Ovary (tissue), 9 donors: ENCODE data around the gene FRMD4A. TPM values are rescaled to one million over a fixed set of nuclear protein-coding genes. Genes with fewer than 3 reads are reported as not detected.

ENCODE experiments used
- DNase-seq, 5 donors: peaks; one replicate each; pipeline ENCODE4 v3.0.0-alpha.2; 2019 to 2020
- H3K27ac ChIP-seq, 2 donors: fragments of 200-600 bp; one replicate each; pipeline versions ENCODE4 v1.5.1 to v1.8.0; 2019 to 2022
- H3K27me3 ChIP-seq: fragments of 200-600 bp; one replicate; pipeline ENCODE4 v1.8.0; 2022
- H3K36me3 ChIP-seq: fragments of 200-600 bp; sonication (generic); one replicate; pipeline ENCODE4 v1.5.1; 2019
- H3K4me1 ChIP-seq: one replicate; pipeline ENCODE4 v1.8.1; 2013; ENCODE audit warnings: mild to moderate bottlenecking, moderate library complexity; ENCODE audit not compliant: insufficient read depth
- H3K4me3 ChIP-seq: fragments of 200-600 bp; sonication (generic); one replicate; pipeline ENCODE4 v1.5.1; 2017
- H3K9me3 ChIP-seq, 2 donors: fragments of 200-600 bp in 1 of 2; sonication (generic) in 1 of 2; one replicate each; pipeline versions ENCODE4 v1.5.1 to v1.8.1; 2013 to 2019; ENCODE audit warnings: mild to moderate bottlenecking in 1 of 2, moderate library complexity in 1 of 2
- EP300 ChIP-seq: sonication (generic); formaldehyde crosslinking; IDR thresholded peaks from one replicate; pipeline ENCODE4 v1.6.1; 2017; ENCODE audit warnings: antibody characterized with exemption
- POLR2A ChIP-seq: fragments of 450-650 bp; IDR thresholded peaks from one replicate; pipeline ENCODE4 v1.6.1; 2017; ENCODE audit warnings: antibody characterized with exemption, mild to moderate bottlenecking, moderate library complexity
- WGBS, 3 donors: extraction: QIAGEN DNeasy Blood & Tissue Kit in 1 of 3; methylation state at CpG; one replicate each; pipeline versions ENCODE4 v1.1.5 to v1.1.7; 2013 to 2017; 5-methylcytosine and 5-hydroxymethylcytosine counted together
- intact Hi-C, 4 donors: fragments of 100-400 bp; cut with DNase I; formaldehyde crosslinking; loops; one replicate each; pipeline versions ENCODE4 v1.11.0 to v1.15.1; 2022 to 2023
- polyA plus RNA-seq, 2 donors: library from polyadenylated mRNA; stranded (reverse); fragments of 200-250 nt in 1 of 2; fragments of 350-450 nt in 1 of 2; fragmentation: Illumina TruSeq in 1 of 2; extraction: RNeasy Lipid Tissue Mini Kit (QIAGEN cat#74804) in 1 of 2; gene quantifications; one replicate each; pipeline ENCODE4 v1.2.3, GENCODE V29; 2013 to 2014
- total RNA-seq, 7 donors: library from RNA; depleted of rRNA in 2 of 7; stranded (reverse); fragments of >200 nt in 2 of 7; fragmentation: NEBNext Ultra II Directional in 3 of 7; extraction: Animal tissue kit (Norgen Biotek cat#: 25700) in 3 of 7; gene quantifications; one replicate each; pipeline versions ENCODE4 v1.1.0 to v1.2.4, GENCODE V29; 2016 to 2023
- TF ChIP-seq, protein P1 (sequence below), 3 donors: fragments of 450-650 bp in 2 of 3; fragments of 200-600 bp in 1 of 3; IDR thresholded peaks; one replicate each; pipeline versions ENCODE4 v1.5.1 to v1.8.0; 2016 to 2022; ENCODE audit warnings: antibody characterized with exemption in 3 of 3, mild to moderate bottlenecking in 1 of 3
- donor health status: DM: no; HTN: no; CAD: no; lungs with moderate emphysema.
- donor health status: DM: no; HTN: no; CAD: no.
- donor health status: Bipolar disorder and iron deficiency.
- donor health status: DM: yes; HTN: yes; CAD: no.
- donor health status: DM: no; HTN: no; CAD: no.
- donor health status: DM: yes; HTN: yes; CAD: no.

The FRMD4A gene
- total and polyA plus RNA-seq, 9 donors: 5.5 to 24.7 (median 11.3) TPM

DNA sequence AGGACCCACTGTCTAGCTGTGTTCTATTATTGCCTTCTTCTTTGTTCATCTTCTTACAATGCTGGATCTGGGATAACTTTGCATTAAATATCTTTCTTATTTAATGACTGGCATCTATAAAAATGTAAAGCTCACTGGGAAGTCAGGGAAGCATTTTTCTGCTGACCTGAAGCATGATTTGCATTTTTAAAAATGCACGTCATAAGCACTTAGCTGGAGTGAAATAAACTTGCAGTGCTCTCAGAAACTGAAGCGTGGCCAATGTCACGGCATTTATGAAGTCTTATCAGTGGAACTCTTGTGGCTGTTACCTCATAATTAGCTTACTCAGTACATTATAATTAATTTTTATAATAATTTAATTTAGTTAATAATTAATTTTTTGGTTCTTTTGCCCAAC is 59.1 kb downstream of the FRMD4A start:
- no peaks in the 10 kb centered on the region for H3K4me1 ChIP-seq
- no peaks in the 10 kb centered on the region for H3K27me3 ChIP-seq
- H3K9me3 ChIP-seq: no peaks in the 10 kb centered on the region
- intact Hi-C loops: no loop called here
- 91 to 94% (median 94%) methylated on average over 3 of the region's 3 CpGs for WGBS, 3 donors
- TF ChIP-seq POLR2A (no peak), EP300 (no peak)
- TF ChIP-seq, protein P1, sequence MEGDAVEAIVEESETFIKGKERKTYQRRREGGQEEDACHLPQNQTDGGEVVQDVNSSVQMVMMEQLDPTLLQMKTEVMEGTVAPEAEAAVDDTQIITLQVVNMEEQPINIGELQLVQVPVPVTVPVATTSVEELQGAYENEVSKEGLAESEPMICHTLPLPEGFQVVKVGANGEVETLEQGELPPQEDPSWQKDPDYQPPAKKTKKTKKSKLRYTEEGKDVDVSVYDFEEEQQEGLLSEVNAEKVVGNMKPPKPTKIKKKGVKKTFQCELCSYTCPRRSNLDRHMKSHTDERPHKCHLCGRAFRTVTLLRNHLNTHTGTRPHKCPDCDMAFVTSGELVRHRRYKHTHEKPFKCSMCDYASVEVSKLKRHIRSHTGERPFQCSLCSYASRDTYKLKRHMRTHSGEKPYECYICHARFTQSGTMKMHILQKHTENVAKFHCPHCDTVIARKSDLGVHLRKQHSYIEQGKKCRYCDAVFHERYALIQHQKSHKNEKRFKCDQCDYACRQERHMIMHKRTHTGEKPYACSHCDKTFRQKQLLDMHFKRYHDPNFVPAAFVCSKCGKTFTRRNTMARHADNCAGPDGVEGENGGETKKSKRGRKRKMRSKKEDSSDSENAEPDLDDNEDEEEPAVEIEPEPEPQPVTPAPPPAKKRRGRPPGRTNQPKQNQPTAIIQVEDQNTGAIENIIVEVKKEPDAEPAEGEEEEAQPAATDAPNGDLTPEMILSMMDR (IDR thresholded peaks at IDR 0.05): no peak
- no peaks in the 10 kb centered on the region for H3K36me3 ChIP-seq
- no peak overlapping the region for H3K4me3 ChIP-seq
- no peak overlapping the region for H3K27ac ChIP-seq
- DNase-seq: no peak

DNA sequence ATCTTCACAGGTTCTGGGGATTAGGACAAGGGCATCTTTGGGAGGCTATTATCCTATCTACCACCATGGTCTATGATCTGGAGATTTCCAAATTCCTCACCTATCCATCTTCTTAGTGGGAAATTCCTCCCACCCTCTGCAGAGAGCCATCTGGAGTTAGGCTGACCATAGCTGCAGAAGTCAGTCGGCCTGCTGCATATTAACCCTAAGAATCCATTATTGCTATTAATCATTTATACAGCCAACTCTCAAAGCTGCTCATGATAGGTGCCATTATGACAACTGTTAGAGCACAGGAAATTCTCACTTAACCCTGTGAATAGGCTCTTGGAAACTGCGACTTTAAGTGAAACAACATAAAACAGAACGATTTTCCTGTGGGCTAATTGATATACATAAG is 60.4 kb downstream of the FRMD4A start:
- no peak for TF ChIP-seq POLR2A
- TF ChIP-seq, protein P1 (IDR thresholded peaks at IDR 0.05): no peak
- TF ChIP-seq EP300: no peak
- no peak overlapping the region for H3K27ac ChIP-seq
- H3K4me3 ChIP-seq: no peak overlapping the region
- intact Hi-C loops: no loop called here
- no peaks in the 10 kb centered on the region for H3K9me3 ChIP-seq
- no peak for DNase-seq
- H3K36me3 ChIP-seq: no peaks in the 10 kb centered on the region
- no peaks in the 10 kb centered on the region for H3K27me3 ChIP-seq
- no peaks in the 10 kb centered on the region for H3K4me1 ChIP-seq
- WGBS, 3 donors: 86 to 87% (median 86%) methylated on average over 3 of the region's 3 CpGs

DNA sequence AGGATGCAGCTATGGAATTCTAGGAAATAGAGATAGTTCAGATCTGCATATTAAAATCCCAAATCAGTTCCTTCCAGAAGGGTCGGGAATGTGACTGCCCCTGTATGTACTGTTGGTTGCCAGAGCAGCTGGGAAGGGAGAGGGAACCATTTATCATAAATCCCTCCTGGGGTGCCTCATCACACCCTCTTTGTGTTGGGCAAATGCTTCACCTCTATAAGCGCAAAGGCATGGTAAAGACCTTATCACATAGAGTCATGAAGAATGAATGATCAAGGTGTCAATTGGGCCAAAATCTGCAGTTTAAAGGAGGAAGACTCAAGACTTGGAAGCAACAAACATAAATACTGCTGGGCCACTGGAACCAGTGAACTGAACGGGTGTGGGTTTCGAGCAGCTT is 65.0 kb downstream of the FRMD4A start:
- no peak overlapping the region for H3K27ac ChIP-seq
- WGBS, 3 donors: 91 to 96% (median 93%) methylated on average over 4 of the region's 4 CpGs
- TF ChIP-seq, protein P1 (IDR thresholded peaks at IDR 0.05): no peak
- no peak for TF ChIP-seq POLR2A
- no peak for TF ChIP-seq EP300
- no peaks in the 10 kb centered on the region for H3K27me3 ChIP-seq
- H3K9me3 ChIP-seq: no peaks in the 10 kb centered on the region
- no peaks in the 10 kb centered on the region for H3K36me3 ChIP-seq
- no peak overlapping the region for H3K4me3 ChIP-seq
- peaks cover 7% of the 10 kb centered on the region for H3K4me1 ChIP-seq
- no peak for DNase-seq
- intact Hi-C loops: no loop called here

DNA sequence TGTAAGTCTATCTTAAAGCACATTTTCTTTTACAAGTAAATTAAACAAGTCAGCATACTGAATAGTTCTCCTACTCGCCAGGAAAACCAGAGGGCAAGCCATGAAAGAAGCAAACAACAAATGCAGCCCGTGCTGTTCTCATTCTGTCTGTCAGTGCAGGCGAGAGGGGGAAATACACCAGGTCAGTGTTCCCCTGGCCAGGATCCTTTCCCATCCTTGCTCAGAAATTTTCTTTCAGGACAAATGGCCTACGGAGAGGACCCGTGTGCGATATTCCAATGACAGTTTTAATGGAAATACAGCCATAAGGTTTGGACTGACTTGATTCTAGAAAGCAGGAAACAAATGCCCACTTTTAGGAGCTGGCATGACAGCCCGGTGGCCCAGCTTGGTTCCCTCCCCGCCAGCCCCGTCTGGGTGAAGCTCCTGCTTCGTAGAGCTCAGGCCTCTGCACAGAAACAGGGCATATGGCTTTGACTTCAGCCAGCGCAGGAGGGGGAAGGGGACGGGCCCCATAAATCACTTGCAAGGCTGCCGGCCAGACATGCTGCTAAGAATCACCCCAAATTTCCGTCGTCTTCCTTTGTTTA is 67.8 kb downstream of the FRMD4A start:
- H3K9me3 ChIP-seq: no peaks in the 10 kb centered on the region
- no peak overlapping the region for H3K4me3 ChIP-seq
- WGBS, 3 donors: 77 to 86% (median 82%) methylated on average over 15 of the region's 15 CpGs
- TF ChIP-seq EP300: no peak
- no peak for TF ChIP-seq POLR2A
- TF ChIP-seq, protein P1 (IDR thresholded peaks at IDR 0.05): no peak
- DNase-seq: no peak
- H3K4me1 ChIP-seq: peaks cover 9% of the 10 kb centered on the region
- H3K27ac ChIP-seq: no peak overlapping the region
- H3K27me3 ChIP-seq: no peaks in the 10 kb centered on the region
- intact Hi-C loops: no loop called here
- H3K36me3 ChIP-seq: no peaks in the 10 kb centered on the region
